Keratinocyte (primary cell): ENCODE results near the gene KRTAP3-1. TPM values are rescaled to one million over a fixed set of nuclear protein-coding genes. Genes with fewer than 3 reads are reported as not detected.

Experiments used
- DNase-seq: peaks from one replicate; pipeline ENCODE4 v3.0.0-alpha.2; 2011; ENCODE audit warnings: low read depth, missing footprints, low spot score
- FAIRE-seq: peaks from 2 replicates; lab custom pipeline; 2011; peaks lifted over from hg19 to GRCh38; lab: Jason Lieb, UNC
- H2AFZ ChIP-seq: 2 replicates; pipeline ENCODE4 v1.6.0; 2012; ENCODE audit warnings: low read length, control low read depth, inconsistent platforms; ENCODE audit not compliant: control insufficient read depth
- H3K27ac ChIP-seq: 2 replicates; pipeline ENCODE4 v1.5.1; 2011; ENCODE audit warnings: low read length; ENCODE audit not compliant: control insufficient read depth, insufficient read depth
- H3K27me3 ChIP-seq: 3 replicates; pipeline ENCODE4 v1.6.0; 2011; ENCODE audit warnings: low read length; ENCODE audit not compliant: control insufficient read depth, insufficient read depth; ENCODE audit errors: extremely low read depth
- H3K36me3 ChIP-seq, 2 experiments: 2 replicates in 1 of 2; 3 replicates in 1 of 2; pipeline ENCODE4 v1.5.1; 2011; ENCODE audit warnings: low read length in 2 of 2, mild to moderate bottlenecking in 1 of 2; ENCODE audit not compliant: control insufficient read depth in 2 of 2, insufficient read depth in 2 of 2; ENCODE audit errors: extremely low read depth in 1 of 2
- H3K4me1 ChIP-seq: 3 replicates; pipeline ENCODE4 v1.5.1; 2011; ENCODE audit warnings: low read length; ENCODE audit not compliant: control insufficient read depth, insufficient read depth; ENCODE audit errors: extremely low read depth
- H3K4me2 ChIP-seq: 3 replicates; pipeline ENCODE4 v1.6.0; 2011; ENCODE audit warnings: low read depth, low read length; ENCODE audit not compliant: control insufficient read depth, insufficient read depth; ENCODE audit errors: extremely low read depth
- H3K4me3 ChIP-seq, 3 experiments: fragments of 200-600 bp in 1 of 3; sonication (generic) in 1 of 3; 2 replicates in 2 of 3; 3 replicates in 1 of 3; pipeline ENCODE4 v1.5.1; 2011 to 2016; ENCODE audit warnings: low read length in 3 of 3, mild to moderate bottlenecking in 3 of 3, control low read depth in 2 of 3, inconsistent platforms in 1 of 3, low read depth in 1 of 3, mixed read lengths in 1 of 3, mixed run types in 1 of 3, moderate library complexity in 1 of 3; ENCODE audit not compliant: control insufficient read depth in 2 of 3, insufficient read depth in 2 of 3; ENCODE audit errors: extremely low read depth in 1 of 3
- H3K79me2 ChIP-seq: 2 replicates; pipeline ENCODE4 v1.6.0; 2012; ENCODE audit warnings: low read length; ENCODE audit not compliant: control insufficient read depth, insufficient read depth
- H3K9ac ChIP-seq: 3 replicates; pipeline ENCODE4 v1.6.0; 2011; ENCODE audit warnings: low read length; ENCODE audit not compliant: control insufficient read depth, insufficient read depth; ENCODE audit errors: extremely low read depth
- H3K9me1 ChIP-seq: 3 replicates; pipeline ENCODE4 v1.6.0; 2011; ENCODE audit warnings: low read length; ENCODE audit not compliant: control insufficient read depth, insufficient read depth; ENCODE audit errors: extremely low read depth
- H3K9me3 ChIP-seq: 2 replicates; pipeline ENCODE4 v1.5.1; 2012; ENCODE audit warnings: low read depth, low read length; ENCODE audit not compliant: control insufficient read depth
- H4K20me1 ChIP-seq: 3 replicates; pipeline ENCODE4 v1.6.0; 2011; ENCODE audit warnings: low read length; ENCODE audit not compliant: control insufficient read depth, insufficient read depth; ENCODE audit errors: extremely low read depth
- CTCF ChIP-seq, 3 experiments: IDR thresholded peaks in 1 of 3; conservative IDR thresholded peaks in 1 of 3; optimal IDR thresholded peaks in 1 of 3; 2 replicates in 2 of 3; 3 replicates in 1 of 3; pipeline versions ENCODE3 to v1.5.1; 2011; ENCODE audit warnings: low read length in 3 of 3, mild to moderate bottlenecking in 3 of 3, moderate library complexity in 2 of 3, control low read depth in 1 of 3, inconsistent platforms in 1 of 3; ENCODE audit not compliant: insufficient read depth in 2 of 3; ENCODE audit errors: extremely low read depth in 1 of 3
- EZH2 ChIP-seq: IDR thresholded peaks from one replicate; pipeline ENCODE4 v1.6.1; 2012; ENCODE audit warnings: inconsistent platforms, mild to moderate bottlenecking, low read length, moderate library complexity
- dilution Hi-C: fragments of 300-500 bp; cut with MboI; formaldehyde crosslinking; loops from one replicate; pipeline ENCODE4 v1.7.0; 2020; ENCODE audit warnings: low sequenced_read_pairs; ENCODE audit not compliant: extremely low pct_ligation_motif_present
- polyA plus RNA-seq, 5 experiments: library from polyadenylated mRNA; depleted of rRNA in 3 of 5; stranded (reverse) in 3 of 5; stranded (forward) in 1 of 5; unstranded in 1 of 5; fragments of >200 nt; gene quantifications; 1 replicate in 1 of 5; 2 replicates in 3 of 5; 3 replicates in 1 of 5; pipeline versions ENCODE4 v1.2.1 to v1.2.3, GENCODE V29; 2011 to 2012; ENCODE audit warnings: missing spikeins in 2 of 5, low read depth in 1 of 5, low replicate concordance in 1 of 5

The KRTAP3-1 gene
- polyA plus RNA-seq, 1 donor (not counting 4 experiments of a cell fraction or from before 2014, with no cell fraction given): not detected

GRCh38 chr17:41016578-41017215 lies 7.8 kb upstream of the KRTAP3-1 start:
- no peaks in the 10 kb centered on the region for H3K9me1 ChIP-seq
- no peak for FAIRE-seq
- no peak overlapping the region for H2AFZ ChIP-seq
- no peak overlapping the region for H3K9ac ChIP-seq
- dilution Hi-C loops: no loop called here
- no peaks in the 10 kb centered on the region for H3K4me1 ChIP-seq
- H3K9me3 ChIP-seq: no peaks in the 10 kb centered on the region
- no peaks in the 10 kb centered on the region for H3K36me3 ChIP-seq
- H3K79me2 ChIP-seq: no peaks in the 10 kb centered on the region
- no peak overlapping the region for H3K27ac ChIP-seq
- H4K20me1 ChIP-seq: no peaks in the 10 kb centered on the region
- H3K4me2 ChIP-seq: no peak overlapping the region
- no peaks in the 10 kb centered on the region for H3K27me3 ChIP-seq
- TF ChIP-seq CTCF (optimal IDR thresholded peaks at IDR 0.05 in 1 of 3, IDR thresholded peaks at IDR 0.05 in 1 of 3, conservative IDR thresholded peaks at IDR 0.05 in 1 of 3; ENCODE audit: extremely low read depth in 1 of 3, insufficient read depth in 2 of 3, low read length in 3 of 3): no peak
- no peak for TF ChIP-seq EZH2
- DNase-seq: no peak
- H3K4me3 ChIP-seq: no peak overlapping the region

GRCh38 chr17:41015454-41015853 lies 6.5 kb upstream of the KRTAP3-1 start:
- FAIRE-seq: no peak
- H3K4me2 ChIP-seq: no peak overlapping the region
- no peak overlapping the region for H2AFZ ChIP-seq
- no peaks in the 10 kb centered on the region for H3K9me1 ChIP-seq
- dilution Hi-C loops: no loop called here
- H3K4me3 ChIP-seq: no peak overlapping the region
- H3K4me1 ChIP-seq: no peaks in the 10 kb centered on the region
- DNase-seq: no peak
- no peaks in the 10 kb centered on the region for H3K9me3 ChIP-seq
- no peak overlapping the region for H3K9ac ChIP-seq
- H3K27ac ChIP-seq: no peak overlapping the region
- no peak for TF ChIP-seq CTCF (optimal IDR thresholded peaks at IDR 0.05 in 1 of 3, IDR thresholded peaks at IDR 0.05 in 1 of 3, conservative IDR thresholded peaks at IDR 0.05 in 1 of 3; ENCODE audit: extremely low read depth in 1 of 3, insufficient read depth in 2 of 3, low read length in 3 of 3)
- TF ChIP-seq EZH2: no peak
- no peaks in the 10 kb centered on the region for H3K79me2 ChIP-seq
- H4K20me1 ChIP-seq: no peaks in the 10 kb centered on the region
- H3K36me3 ChIP-seq: no peaks in the 10 kb centered on the region
- H3K27me3 ChIP-seq: no peaks in the 10 kb centered on the region
